Peyer's patch (tissue), 4 donors: ENCODE results near the gene SRRM1. TPM values are rescaled to one million over a fixed set of nuclear protein-coding genes. Genes with fewer than 3 reads are reported as not detected.
"Not testable (repeated sequence)": the region's sequence is repeated elsewhere in the genome, so short reads cannot be mapped to it uniquely, and the experiment has no call there.

ENCODE experiments used
- DNase-seq, 3 donors: peaks; one replicate each; pipeline ENCODE4 v3.0.0-alpha.2; 2017 to 2019
- H3K27ac ChIP-seq, 4 donors: fragments of 200-600 bp; sonication (generic); one replicate each; pipeline ENCODE4 v1.5.1; 2016 to 2019
- H3K27me3 ChIP-seq, 2 donors: fragments of 200-600 bp; sonication (generic); one replicate each; pipeline ENCODE4 v1.5.1; 2019
- H3K36me3 ChIP-seq, 3 donors: fragments of 200-600 bp; sonication (generic); one replicate each; pipeline ENCODE4 v1.5.1; 2016 to 2019
- H3K4me1 ChIP-seq, 4 donors: fragments of 200-600 bp; sonication (generic); one replicate each; pipeline ENCODE4 v1.5.1; 2016 to 2019
- H3K4me3 ChIP-seq, 4 donors: fragments of 200-600 bp; sonication (generic); 1 replicate in 3 of 4; 2 replicates in 1 of 4; pipeline ENCODE4 v1.5.1; 2016 to 2019; ENCODE audit warnings: mild to moderate bottlenecking in 1 of 4
- H3K9me3 ChIP-seq, 4 donors: fragments of 200-600 bp; sonication (generic); one replicate each; pipeline ENCODE4 v1.5.1; 2016 to 2019; ENCODE audit warnings: mild to moderate bottlenecking in 1 of 4
- CTCF ChIP-seq, 6 experiments: fragments of 450-650 bp in 4 of 6; fragments of 200-600 bp in 2 of 6; sonication (generic) in 1 of 6; IDR thresholded peaks; one replicate each; pipeline ENCODE4 v1.5.1; 2017 to 2019; ENCODE audit warnings: antibody characterized with exemption in 6 of 6, mild to moderate bottlenecking in 3 of 6, moderate library complexity in 1 of 6
- POLR2A ChIP-seq, 2 donors: fragments of 450-650 bp; IDR thresholded peaks; one replicate each; pipeline ENCODE4 v1.5.1; 2017; ENCODE audit warnings: antibody characterized with exemption in 2 of 2, mild to moderate bottlenecking in 2 of 2, moderate library complexity in 2 of 2
- total RNA-seq, 4 donors: library from RNA; depleted of rRNA; stranded (reverse); fragments of >200 nt; gene quantifications; one replicate each; pipeline ENCODE4 v1.1.0, GENCODE V29; 2016

Gene SRRM1
- total RNA-seq, 4 donors from 2014 or later = 103 to 404 (median 157) TPM

GRCh38 chr1:24695202-24695974 lies 52.3 kb downstream of the SRRM1 start:
- H3K27me3 ChIP-seq = no peaks in the 10 kb centered on the region
- no peak overlapping the region for H3K27ac ChIP-seq
- H3K4me3 ChIP-seq = no peak overlapping the region

GRCh38 chr1:24696041-24696755 lies 53.1 kb downstream of the SRRM1 start:
- no peak overlapping the region for H3K27ac ChIP-seq
- H3K4me3 ChIP-seq = no peak overlapping the region
- no peak for DNase-seq

More at GRCh38 chr1:24695202-24695974, 52.3 kb downstream of the SRRM1 start:
- peak in 2 of 3 donors; percentile 32 to 52 for DNase-seq
- TF ChIP-seq POLR2A (IDR thresholded peaks at IDR 0.05) (no peak), CTCF (IDR thresholded peaks at IDR 0.05) (no peak)
- Histone ChIP-seq H3K4me1 (no peaks in the 10 kb centered on the region), H3K9me3 (no peaks in the 10 kb centered on the region), H3K36me3 (no peaks in the 10 kb centered on the region)

GRCh38 chr1:24696756-24697330 lies 53.7 kb downstream of the SRRM1 start:
- no peak overlapping the region for H3K4me3 ChIP-seq
- no peaks in the 10 kb centered on the region for H3K27me3 ChIP-seq
- no peak for DNase-seq
- no peaks in the 10 kb centered on the region for H3K4me1 ChIP-seq
- no peaks in the 10 kb centered on the region for H3K9me3 ChIP-seq
- TF ChIP-seq CTCF (IDR thresholded peaks at IDR 0.05) (no peak), POLR2A (IDR thresholded peaks at IDR 0.05) (no peak)
- no peaks in the 10 kb centered on the region for H3K36me3 ChIP-seq
- H3K27ac ChIP-seq = no peak overlapping the region

More at GRCh38 chr1:24696041-24696755, 53.1 kb downstream of the SRRM1 start:
- no peaks in the 10 kb centered on the region for H3K4me1 ChIP-seq
- no peaks in the 10 kb centered on the region for H3K9me3 ChIP-seq
- H3K27me3 ChIP-seq = no peaks in the 10 kb centered on the region
- no peak for TF ChIP-seq POLR2A (IDR thresholded peaks at IDR 0.05)
- TF ChIP-seq CTCF (IDR thresholded peaks at IDR 0.05) = no peak
- H3K36me3 ChIP-seq = no peaks in the 10 kb centered on the region

- not testable (repeated sequence) for H3K9me3 ChIP-seq, DNase-seq, H3K36me3 ChIP-seq, H3K27me3 ChIP-seq, H3K4me3 ChIP-seq, H3K27ac ChIP-seq, H3K4me1 ChIP-seq
Measured at GRCh38 chr1:24697453-24698001, 54.4 kb downstream of the SRRM1 start.

- H3K27ac ChIP-seq, H3K27me3 ChIP-seq, H3K4me3 ChIP-seq, DNase-seq, H3K9me3 ChIP-seq, H3K4me1 ChIP-seq, H3K36me3 ChIP-seq: not testable (repeated sequence)
Measured at GRCh38 chr1:24698326-24698725, 55.2 kb downstream of the SRRM1 start.

GRCh38 chr1:24699628-24700027 lies 56.5 kb downstream of the SRRM1 start:
- H3K4me1 ChIP-seq = peaks cover 0 to 3% (median 0%) of the 10 kb centered on the region in 4 donors
- TF ChIP-seq CTCF (IDR thresholded peaks at IDR 0.05) = no peak
- TF ChIP-seq POLR2A (IDR thresholded peaks at IDR 0.05) = no peak
- DNase-seq = no peak
- H3K27ac ChIP-seq = no peak overlapping the region
- H3K4me3 ChIP-seq = no peak overlapping the region
- H3K9me3 ChIP-seq = no peaks in the 10 kb centered on the region
- H3K27me3 ChIP-seq = no peaks in the 10 kb centered on the region
- no peaks in the 10 kb centered on the region for H3K36me3 ChIP-seq
